Naive thymus-derived CD4-positive, alpha-beta T cell (primary cell): ENCODE measurements around the gene SOX2. TPM values are rescaled to one million over a fixed set of nuclear protein-coding genes. Genes with fewer than 3 reads are reported as not detected.
A peak's percentile ranks its signal among the peaks of the same experiment; 100 is the strongest.

Experiments
- ATAC-seq: fragments of 150-1000 bp; cut with Tn5 transposase; 2 replicates; pipeline ENCODE4 v1.10.0; 2021; ENCODE audit warnings: mild to moderate bottlenecking, moderate library complexity
- CTCF ChIA-PET: fragments of 350-600 bp; sonication (Branson Sonifier 250); formaldehyde crosslinking; loops from one replicate; lab custom pipeline; 2021; ENCODE audit warnings: antibody characterized with exemption; lab: Charles Lee
- POLR2A ChIA-PET: fragments of 350-600 bp; sonication (Branson Sonifier 250); formaldehyde crosslinking; loops from one replicate; lab custom pipeline; 2021; ENCODE audit warnings: antibody characterized with exemption, inconsistent platforms; lab: Charles Lee
- DNase-seq, 9 donors: peaks; one replicate each; pipeline versions ENCODE4 v3.0.0 to v3.0.0-alpha.2; 2020 to 2022; ENCODE audit warnings: mixed read lengths in 1 of 9
- H3K27ac ChIP-seq: one replicate; pipeline ENCODE4 v1.7.0; 2013; ENCODE audit warnings: mild to moderate bottlenecking, low read depth, low read length, moderate library complexity
- H3K27me3 ChIP-seq, 2 donors: one replicate each; pipeline ENCODE4 v1.7.0; 2013; ENCODE audit warnings: low read length in 2 of 2, mild to moderate bottlenecking in 2 of 2, moderate library complexity in 2 of 2; ENCODE audit not compliant: control insufficient read depth in 2 of 2, insufficient read depth in 2 of 2
- H3K36me3 ChIP-seq, 3 experiments: 1 replicate in 2 of 3; 2 replicates in 1 of 3; pipeline ENCODE4 v1.7.0; 2013; ENCODE audit warnings: low read length in 3 of 3, mild to moderate bottlenecking in 3 of 3, moderate library complexity in 1 of 3; ENCODE audit not compliant: insufficient read depth in 3 of 3, control insufficient read depth in 2 of 3
- H3K4me1 ChIP-seq, 2 donors: one replicate each; pipeline ENCODE4 v1.7.0; 2013; ENCODE audit warnings: low read length in 2 of 2, mild to moderate bottlenecking in 2 of 2, moderate library complexity in 1 of 2; ENCODE audit not compliant: control insufficient read depth in 2 of 2, insufficient read depth in 2 of 2
- H3K4me3 ChIP-seq: 2 replicates; pipeline ENCODE4 v1.7.0; 2013; ENCODE audit warnings: mild to moderate bottlenecking, low read length
- H3K9me3 ChIP-seq, 3 experiments: 1 replicate in 2 of 3; 2 replicates in 1 of 3; pipeline ENCODE4 v1.7.0; 2013; ENCODE audit warnings: low read length in 3 of 3; ENCODE audit not compliant: control insufficient read depth in 2 of 3
- H3K27ac Mint-ChIP-seq, 9 donors: one replicate each; pipeline ENCODE4 v1.8.0; 2020 to 2022; ENCODE audit warnings: mixed read lengths in 9 of 9, mild to moderate bottlenecking in 8 of 9, moderate library complexity in 5 of 9, inconsistent platforms in 2 of 9
- H3K27me3 Mint-ChIP-seq, 5 donors: one replicate each; pipeline ENCODE4 v1.8.0; 2021 to 2022; ENCODE audit warnings: mixed read lengths in 5 of 5, mild to moderate bottlenecking in 1 of 5
- H3K36me3 Mint-ChIP-seq, 5 donors: one replicate each; pipeline ENCODE4 v1.8.0; 2020 to 2022; ENCODE audit warnings: mixed read lengths in 5 of 5, mild to moderate bottlenecking in 3 of 5, inconsistent platforms in 1 of 5
- H3K4me1 Mint-ChIP-seq, 7 donors: one replicate each; pipeline ENCODE4 v1.8.0; 2020 to 2022; ENCODE audit warnings: mixed read lengths in 7 of 7, mild to moderate bottlenecking in 3 of 7, inconsistent platforms in 1 of 7
- H3K4me3 Mint-ChIP-seq, 10 donors: one replicate each; pipeline ENCODE4 v1.8.0; 2020 to 2022; ENCODE audit warnings: mild to moderate bottlenecking in 10 of 10, mixed read lengths in 10 of 10, moderate library complexity in 6 of 10, inconsistent platforms in 2 of 10
- H3K9me3 Mint-ChIP-seq, 11 donors: one replicate each; pipeline ENCODE4 v1.8.0; 2020 to 2022; ENCODE audit warnings: mixed read lengths in 11 of 11, mild to moderate bottlenecking in 4 of 11, inconsistent platforms in 1 of 11, moderate library complexity in 1 of 11
- intact Hi-C, 2 donors: fragments of 100-400 bp; cut with micrococcal nuclease; formaldehyde crosslinking; loops; one replicate each; pipeline ENCODE4 v1.15.1; 2023
- polyA plus RNA-seq, 2 donors: library from polyadenylated mRNA; unstranded; fragments of 300-500 nt; fragmentation: Illumina TruSeq; gene quantifications; one replicate each; pipeline ENCODE4 v1.2.3, GENCODE V29; 2021
- total RNA-seq, 6 experiments: library from RNA in 5 of 6; stranded (reverse) in 5 of 6; gene quantifications; 1 replicate in 5 of 6; 2 replicates in 1 of 6; pipeline ENCODE4 v1.2.3 and lab custom pipeline; 2021 to 2026

SOX2 gene
- total and polyA plus RNA-seq, 7 experiments from 2014 or later: not detected

- H3K36me3 Mint-ChIP-seq: peaks cover 0 to 57% (median 7%) of the 10 kb centered on the region in 5 donors
- ATAC-seq: no peak
- H3K4me1 ChIP-seq: no peaks in the 10 kb centered on the region
- ChIA-PET CTCF (no interaction called here), POLR2A (no interaction called here)
- intact Hi-C loops: no loop called here
- H3K4me3 Mint-ChIP-seq: no peak overlapping the region
- peaks cover 0 to 5% (median 0%) of the 10 kb centered on the region in 3 experiments for H3K9me3 ChIP-seq
- DNase-seq: no peak
- H3K36me3 ChIP-seq: no peaks in the 10 kb centered on the region
- H3K27me3 ChIP-seq: peaks cover 19 to 58% of the 10 kb centered on the region in 2 donors
- no peak overlapping the region for H3K4me3 ChIP-seq
- H3K27me3 Mint-ChIP-seq: peaks cover 85 to 100% (median 97%) of the 10 kb centered on the region in 5 donors
- no peak overlapping the region for H3K27ac ChIP-seq
- H3K27ac Mint-ChIP-seq: no peak overlapping the region
- H3K9me3 Mint-ChIP-seq: peaks cover 4 to 96% (median 44%) of the 10 kb centered on the region in 11 donors
- peaks cover 0 to 5% (median 4%) of the 10 kb centered on the region in 7 donors for H3K4me1 Mint-ChIP-seq
Measured at GRCh38 chr3:181719991-181720680, 8.4 kb downstream of the SOX2 start.

DNA sequence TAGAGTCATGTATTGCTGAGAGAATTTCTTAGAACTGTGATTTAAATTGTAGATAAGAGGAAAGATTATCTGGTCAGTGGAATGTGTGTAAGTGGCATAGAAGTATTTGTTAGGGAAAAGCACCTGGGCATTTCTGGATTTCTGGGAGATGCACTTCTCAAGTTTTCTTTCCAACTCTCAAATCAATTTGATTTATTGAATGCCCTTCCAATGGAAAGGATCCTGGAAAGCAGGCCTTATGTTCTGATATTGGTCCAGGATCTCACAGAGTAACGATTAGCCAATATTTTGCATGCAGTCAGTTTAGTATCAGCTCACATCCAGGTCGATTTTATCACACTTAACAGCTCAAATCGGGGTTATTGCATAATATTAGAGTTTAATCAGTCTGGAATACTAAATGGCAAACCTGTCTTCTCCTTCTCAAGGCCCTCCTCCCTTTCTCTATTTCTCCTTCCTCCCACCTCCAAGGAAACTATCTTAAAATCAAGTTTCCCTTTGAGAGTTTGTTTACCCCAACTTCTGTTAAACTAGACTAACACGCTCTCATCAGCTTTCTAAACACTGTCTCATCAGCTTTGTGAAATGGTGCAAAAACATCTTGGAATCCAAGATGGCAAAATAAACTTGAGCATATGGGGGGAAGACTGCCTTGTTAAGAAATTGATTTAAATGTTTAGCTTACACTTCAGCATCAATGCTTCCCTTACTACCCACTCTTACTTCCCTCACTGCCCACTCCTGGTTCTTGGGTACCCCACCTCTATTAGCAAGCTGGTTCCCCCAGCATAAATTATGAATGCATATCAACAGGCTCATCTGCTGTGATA, 9.5 kb downstream of the SOX2 start:
- no peak for DNase-seq
- peak overlapping the region in 2 of 9 donors; percentile 6 to 29 for H3K27ac Mint-ChIP-seq
- H3K9me3 Mint-ChIP-seq: peaks cover 7 to 94% (median 38%) of the 10 kb centered on the region in 11 donors
- H3K27me3 ChIP-seq: peaks cover 15 to 54% of the 10 kb centered on the region in 2 donors
- CTCF ChIA-PET: no interaction called here
- no peaks in the 10 kb centered on the region for H3K36me3 ChIP-seq
- POLR2A ChIA-PET: no interaction called here
- no peak overlapping the region for H3K4me3 Mint-ChIP-seq
- no peak for ATAC-seq
- H3K27ac ChIP-seq: no peak overlapping the region
- H3K27me3 Mint-ChIP-seq: peaks cover 85 to 100% (median 96%) of the 10 kb centered on the region in 5 donors
- H3K4me3 ChIP-seq: no peak overlapping the region
- H3K9me3 ChIP-seq: peaks cover 0 to 5% (median 0%) of the 10 kb centered on the region in 3 experiments
- intact Hi-C loops: no loop called here
- peaks cover 0 to 52% (median 9%) of the 10 kb centered on the region in 5 donors for H3K36me3 Mint-ChIP-seq
- H3K4me1 ChIP-seq: no peaks in the 10 kb centered on the region
- H3K4me1 Mint-ChIP-seq: peaks cover 0 to 6% (median 6%) of the 10 kb centered on the region in 7 donors

- intact Hi-C loops: no loop called here
- peaks cover 94 to 100% (median 98%) of the 10 kb centered on the region in 5 donors for H3K27me3 Mint-ChIP-seq
- H3K4me1 ChIP-seq: peaks cover 0 to 3% of the 10 kb centered on the region in 2 donors
- H3K27me3 ChIP-seq: peaks cover 15 to 51% of the 10 kb centered on the region in 2 donors
- no peaks in the 10 kb centered on the region for H3K36me3 ChIP-seq
- peaks cover 0 to 52% (median 10%) of the 10 kb centered on the region in 5 donors for H3K36me3 Mint-ChIP-seq
- H3K4me1 Mint-ChIP-seq: peaks cover 0 to 14% (median 11%) of the 10 kb centered on the region in 7 donors
- ATAC-seq (no peak), DNase-seq (no peak)
- no peak overlapping the region for H3K27ac ChIP-seq
- no peak overlapping the region for H3K4me3 Mint-ChIP-seq
- no peak overlapping the region for H3K4me3 ChIP-seq
- H3K9me3 ChIP-seq: peaks cover 0 to 5% (median 0%) of the 10 kb centered on the region in 3 experiments
- H3K27ac Mint-ChIP-seq: no peak overlapping the region
- ChIA-PET CTCF (no interaction called here), POLR2A (no interaction called here)
- peaks cover 7 to 94% (median 40%) of the 10 kb centered on the region in 11 donors for H3K9me3 Mint-ChIP-seq
Measured at GRCh38 chr3:181722156-181722555, 10.4 kb downstream of the SOX2 start.

- H3K36me3 ChIP-seq: no peaks in the 10 kb centered on the region
- no peak overlapping the region for H3K4me3 ChIP-seq
- Mint-ChIP-seq H3K4me3 (peak overlapping the region in 1 of 10 donors; percentile 37), H3K27ac (peak overlapping the region in 2 of 9 donors; percentile 55 to 86), H3K36me3 (peaks cover 0 to 52% (median 12%) of the 10 kb centered on the region in 5 donors), H3K27me3 (peaks cover 90 to 99% (median 98%) of the 10 kb centered on the region in 5 donors), H3K4me1 (peaks cover 0 to 21% (median 17%) of the 10 kb centered on the region in 7 donors), H3K9me3 (peaks cover 9 to 86% (median 39%) of the 10 kb centered on the region in 11 donors)
- peaks cover 0 to 5% (median 0%) of the 10 kb centered on the region in 3 experiments for H3K9me3 ChIP-seq
- H3K4me1 ChIP-seq: peaks cover 0 to 3% of the 10 kb centered on the region in 2 donors
- DNase-seq (no peak), ATAC-seq (no peak)
- intact Hi-C loops: no loop called here
- POLR2A ChIA-PET: no interaction called here
- peaks cover 17 to 45% of the 10 kb centered on the region in 2 donors for H3K27me3 ChIP-seq
- CTCF ChIA-PET: no interaction called here
- no peak overlapping the region for H3K27ac ChIP-seq
Measured at GRCh38 chr3:181722766-181723425, 11.2 kb downstream of the SOX2 start.

- H3K27ac ChIP-seq: no peak overlapping the region
Measured at GRCh38 chr3:181723625-181724191, 12.0 kb downstream of the SOX2 start.

More at GRCh38 chr3:181723625-181724191, 12.0 kb downstream of the SOX2 start:
- Histone ChIP-seq H3K27me3 (peaks cover 17 to 45% of the 10 kb centered on the region in 2 donors), H3K36me3 (no peaks in the 10 kb centered on the region), H3K4me3 (no peak overlapping the region), H3K9me3 (peaks cover 0 to 5% (median 0%) of the 10 kb centered on the region in 3 experiments), H3K4me1 (peaks cover 0 to 3% of the 10 kb centered on the region in 2 donors)
- H3K4me1 Mint-ChIP-seq: peaks cover 0 to 21% (median 17%) of the 10 kb centered on the region in 7 donors
- DNase-seq (no peak), ATAC-seq (no peak)
- ChIA-PET CTCF (no interaction called here), POLR2A (no interaction called here)
- peak overlapping the region in 4 of 10 donors; percentile 32 to 41 (median 36) for H3K4me3 Mint-ChIP-seq
- peak overlapping the region in 5 of 9 donors; percentile 49 to 86 (median 63) for H3K27ac Mint-ChIP-seq
- H3K36me3 Mint-ChIP-seq: peaks cover 0 to 46% (median 12%) of the 10 kb centered on the region in 5 donors
- peaks cover 9 to 86% (median 38%) of the 10 kb centered on the region in 11 donors for H3K9me3 Mint-ChIP-seq
- intact Hi-C loops: no loop called here
- peaks cover 91 to 99% (median 97%) of the 10 kb centered on the region in 5 donors for H3K27me3 Mint-ChIP-seq
